ACC112 (cell line): ENCODE data around the gene ASB2.

Source experiments
- H2AFZ ChIP-seq: fragments of 200-600 bp; sonication (generic); one replicate; pipeline ENCODE4 v1.6.0; 2017; ENCODE audit warnings: antibody characterized with exemption, low read length; ENCODE audit not compliant: unreplicated experiment
- H3K27ac ChIP-seq: fragments of 200-600 bp; sonication (generic); 2 replicates; pipeline ENCODE4 v1.5.1; 2014; ENCODE audit warnings: low read depth, mild to moderate bottlenecking, antibody characterized with exemption, low read length, moderate library complexity
- H3K27me3 ChIP-seq: fragments of 200-600 bp; sonication (generic); 2 replicates; pipeline ENCODE4 v1.6.1; 2014; ENCODE audit warnings: mild to moderate bottlenecking, antibody characterized with exemption, low read length, moderate library complexity, mixed read lengths; ENCODE audit not compliant: insufficient read depth
- H3K36me3 ChIP-seq: fragments of 200-600 bp; sonication (generic); 2 replicates; pipeline ENCODE4 v1.6.1; 2016; ENCODE audit warnings: mild to moderate bottlenecking, antibody characterized with exemption, low read length, moderate library complexity, mixed read lengths; ENCODE audit not compliant: insufficient read depth
- H3K4me1 ChIP-seq: fragments of 200-600 bp; sonication (generic); one replicate; pipeline ENCODE4 v1.6.1; 2016; ENCODE audit warnings: low read length, mixed read lengths; ENCODE audit not compliant: insufficient read depth, unreplicated experiment, control insufficient read depth
- H3K4me3 ChIP-seq: fragments of 200-600 bp; sonication (generic); 2 replicates; pipeline ENCODE4 v1.5.1; 2014; ENCODE audit warnings: mild to moderate bottlenecking, low read depth, low read length
- H3K79me2 ChIP-seq: fragments of 200-600 bp; sonication (generic); one replicate; pipeline ENCODE4 v1.6.0; 2016; ENCODE audit warnings: low read length; ENCODE audit not compliant: control insufficient read depth, unreplicated experiment, insufficient read depth

ASB2 gene

DNA sequence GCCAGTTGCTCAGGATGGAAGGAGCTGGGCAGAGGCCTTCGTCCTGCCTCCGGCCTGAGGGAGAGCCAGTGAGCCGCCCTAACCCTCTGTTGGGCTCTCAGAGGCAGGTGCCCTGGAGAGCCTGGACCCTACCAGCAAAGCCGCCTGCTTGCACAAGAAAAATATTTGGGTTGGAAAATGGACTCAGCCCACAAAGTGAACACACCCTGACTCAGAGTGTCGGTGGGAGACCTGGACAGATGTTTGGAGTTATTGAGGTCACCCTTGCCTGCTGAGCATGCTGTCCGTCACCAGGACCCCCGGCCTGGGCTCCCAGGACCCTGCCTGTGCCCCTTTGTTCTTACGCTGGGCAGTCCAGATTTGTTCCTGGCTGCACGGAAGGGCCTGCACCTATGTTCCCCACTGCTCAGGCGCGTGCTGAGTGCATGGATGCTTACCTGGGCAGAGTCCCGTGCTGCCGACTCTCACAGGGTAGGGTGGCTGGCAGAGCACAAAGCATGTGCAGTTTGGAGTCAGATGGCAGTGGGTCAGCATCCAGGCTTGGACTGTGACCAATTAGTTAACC lies 26.8 kb downstream of the ASB2 start:
- Histone ChIP-seq H3K27me3 (no peaks in the 10 kb centered on the region), H3K36me3 (no peaks in the 10 kb centered on the region), H3K4me3 (no peak overlapping the region), H3K27ac (no peak overlapping the region), H3K4me1 (peaks cover 24% of the 10 kb centered on the region), H2AFZ (no peak overlapping the region), H3K79me2 (no peaks in the 10 kb centered on the region)

DNA sequence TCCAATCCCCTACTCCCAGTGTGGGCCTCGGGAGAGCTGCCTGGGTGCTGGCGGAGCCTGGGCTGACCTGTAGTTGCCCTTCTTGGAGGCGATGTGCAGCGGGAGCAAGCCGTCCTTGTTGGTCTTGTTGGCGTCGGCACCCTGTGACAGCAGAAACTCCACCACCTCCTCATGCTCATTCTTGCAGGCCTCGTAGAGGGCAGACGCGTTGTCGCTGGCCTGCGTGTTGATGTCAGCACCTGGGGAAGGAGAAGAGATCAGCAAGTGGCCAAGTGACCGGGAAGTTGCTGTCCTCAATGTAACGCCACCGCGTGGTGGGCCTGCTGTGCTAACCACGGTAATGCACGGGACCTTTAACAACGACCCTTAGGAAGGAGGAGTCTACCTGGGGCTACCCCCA lies 29.1 kb downstream of the ASB2 start:
- H3K79me2 ChIP-seq: no peaks in the 10 kb centered on the region
- no peak overlapping the region for H3K27ac ChIP-seq
- peaks cover 24% of the 10 kb centered on the region for H3K4me1 ChIP-seq
- H2AFZ ChIP-seq: no peak overlapping the region
- no peaks in the 10 kb centered on the region for H3K36me3 ChIP-seq
- H3K27me3 ChIP-seq: no peaks in the 10 kb centered on the region
- H3K4me3 ChIP-seq: no peak overlapping the region

DNA sequence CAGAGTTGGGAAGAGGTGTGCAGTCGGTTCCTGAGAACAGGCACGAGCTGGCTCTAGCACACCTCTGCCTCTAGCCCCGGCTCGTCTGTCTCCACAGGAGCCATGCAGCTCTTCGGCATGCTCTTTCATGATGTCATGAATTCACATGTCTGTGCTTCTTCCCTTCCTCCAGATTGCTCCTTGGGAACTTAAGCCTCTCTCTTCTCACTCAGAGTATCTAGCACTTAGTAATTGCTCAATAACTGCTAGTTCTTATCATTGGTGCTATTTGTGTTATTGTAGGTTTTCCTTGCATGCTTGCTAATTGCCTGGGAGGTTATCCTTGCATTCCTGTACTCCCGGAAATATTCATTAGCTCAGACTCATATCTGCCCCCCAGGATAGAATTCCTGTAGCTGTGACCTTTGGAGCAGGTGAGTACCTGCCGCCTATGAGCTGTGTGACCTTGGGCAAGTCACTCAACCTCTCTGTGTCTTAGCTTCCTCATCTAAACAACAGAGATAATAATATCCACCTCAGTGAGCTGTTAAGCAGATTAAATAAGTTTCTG lies 29.8 kb downstream of the ASB2 start:
- no peak overlapping the region for H3K27ac ChIP-seq
- H3K4me3 ChIP-seq: no peak overlapping the region
- H3K27me3 ChIP-seq: no peaks in the 10 kb centered on the region
- H3K4me1 ChIP-seq: peaks cover 21% of the 10 kb centered on the region
- no peak overlapping the region for H2AFZ ChIP-seq
- H3K36me3 ChIP-seq: no peaks in the 10 kb centered on the region
- no peaks in the 10 kb centered on the region for H3K79me2 ChIP-seq

DNA sequence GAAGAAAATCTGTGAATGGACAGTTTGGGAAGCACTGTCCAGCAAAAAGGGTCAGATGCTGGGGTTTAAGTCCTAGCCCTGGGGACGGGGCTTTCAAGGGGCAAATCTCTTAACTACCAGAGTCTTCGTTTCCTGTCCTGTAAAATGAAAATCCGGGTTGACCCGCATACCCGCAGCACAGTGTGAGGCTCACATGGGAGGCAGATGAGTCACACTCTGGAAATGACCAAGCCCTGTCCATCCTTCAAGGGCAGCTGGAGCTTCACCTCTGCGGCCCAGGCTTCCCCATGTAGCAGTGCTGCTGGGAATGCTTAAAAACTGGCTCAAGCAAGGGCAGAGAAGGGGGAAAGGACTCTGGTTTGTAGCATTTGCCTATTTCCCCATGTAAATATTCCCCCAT lies 30.3 kb downstream of the ASB2 start:
- Histone ChIP-seq H3K4me3 (no peak overlapping the region), H3K27me3 (no peaks in the 10 kb centered on the region), H3K79me2 (no peaks in the 10 kb centered on the region), H2AFZ (no peak overlapping the region), H3K4me1 (peaks cover 20% of the 10 kb centered on the region), H3K27ac (no peak overlapping the region), H3K36me3 (no peaks in the 10 kb centered on the region)

DNA sequence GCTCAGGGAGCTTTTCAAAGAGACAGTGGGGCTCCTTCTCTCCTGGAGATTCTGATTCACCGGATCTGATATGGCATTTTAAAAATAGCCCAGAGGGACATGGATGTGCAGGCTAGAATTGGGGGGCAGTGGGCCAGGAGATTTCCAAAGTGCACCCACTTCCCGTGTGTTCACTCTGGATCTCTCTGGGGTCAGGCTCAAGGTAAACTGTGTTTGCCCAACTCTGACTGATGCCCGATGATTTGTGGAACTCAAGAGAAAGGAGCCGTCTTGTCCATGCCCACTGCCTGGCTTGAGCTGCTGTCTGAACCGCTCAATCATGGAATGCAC lies 31.3 kb downstream of the ASB2 start:
- Histone ChIP-seq H3K4me3 (no peak overlapping the region), H3K36me3 (no peaks in the 10 kb centered on the region), H3K4me1 (peaks cover 18% of the 10 kb centered on the region), H3K27ac (no peak overlapping the region), H2AFZ (no peak overlapping the region), H3K79me2 (no peaks in the 10 kb centered on the region), H3K27me3 (no peaks in the 10 kb centered on the region)

DNA sequence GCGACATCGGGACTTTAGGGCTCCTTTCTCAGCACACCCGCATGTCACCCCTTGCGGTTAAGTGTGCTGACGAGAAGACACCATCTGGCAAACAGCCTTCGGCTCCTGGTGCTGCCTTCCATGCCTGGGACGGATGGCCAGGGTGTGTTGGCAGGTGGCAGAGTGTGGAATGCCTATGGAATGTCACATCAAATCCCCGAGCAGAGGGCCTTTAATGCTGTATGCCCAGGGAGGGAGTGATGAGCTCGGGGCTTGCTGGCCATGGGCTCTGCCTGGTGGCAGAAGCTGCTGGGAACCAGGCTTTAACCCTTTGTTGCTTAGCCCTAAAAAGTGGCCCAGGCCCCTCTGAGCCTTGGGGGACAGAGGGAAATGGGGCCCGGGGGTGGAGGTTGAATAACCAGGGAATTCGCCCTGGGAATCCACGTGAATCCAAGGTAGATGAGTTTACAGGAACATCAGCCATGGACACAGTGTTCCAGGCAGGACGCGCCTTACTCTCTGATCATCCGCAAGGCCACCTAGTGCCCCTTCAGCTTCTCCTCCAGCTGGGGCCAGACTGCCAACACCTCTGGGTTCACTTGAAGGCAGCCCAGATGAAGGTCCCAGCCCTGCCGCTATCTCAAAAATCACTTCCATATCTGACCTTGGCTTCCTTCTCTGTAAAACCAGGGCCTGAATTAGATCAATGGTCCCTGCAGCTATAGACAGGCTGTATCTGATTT lies 31.9 kb downstream of the ASB2 start:
- H3K4me1 ChIP-seq: peaks cover 18% of the 10 kb centered on the region
- H2AFZ ChIP-seq: no peak overlapping the region
- H3K27me3 ChIP-seq: no peaks in the 10 kb centered on the region
- no peak overlapping the region for H3K4me3 ChIP-seq
- H3K36me3 ChIP-seq: no peaks in the 10 kb centered on the region
- H3K79me2 ChIP-seq: no peaks in the 10 kb centered on the region
- H3K27ac ChIP-seq: no peak overlapping the region

DNA sequence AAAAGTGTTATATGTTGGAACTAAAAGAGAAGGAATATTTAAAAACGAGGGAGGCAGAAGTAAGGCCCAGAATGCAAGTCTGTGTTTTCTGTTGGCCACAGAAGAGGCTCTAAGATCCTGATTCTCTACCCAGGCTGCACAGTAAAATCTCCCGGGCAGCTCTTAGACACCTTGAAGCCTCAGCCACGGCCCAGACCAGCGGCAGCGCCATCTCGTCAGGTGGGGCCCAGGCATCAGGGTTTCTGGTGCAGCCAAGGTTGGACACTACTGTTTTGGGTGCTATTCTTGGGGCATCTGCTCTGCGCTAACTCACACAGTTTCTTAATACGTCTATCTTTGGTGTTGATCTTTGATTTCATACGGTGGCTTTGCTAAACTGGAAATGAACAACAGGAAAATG lies 32.4 kb downstream of the ASB2 start:
- Histone ChIP-seq H3K27ac (no peak overlapping the region), H3K4me1 (peaks cover 18% of the 10 kb centered on the region), H3K4me3 (no peak overlapping the region), H2AFZ (no peak overlapping the region), H3K27me3 (peaks cover 5% of the 10 kb centered on the region), H3K79me2 (no peaks in the 10 kb centered on the region), H3K36me3 (no peaks in the 10 kb centered on the region)

DNA sequence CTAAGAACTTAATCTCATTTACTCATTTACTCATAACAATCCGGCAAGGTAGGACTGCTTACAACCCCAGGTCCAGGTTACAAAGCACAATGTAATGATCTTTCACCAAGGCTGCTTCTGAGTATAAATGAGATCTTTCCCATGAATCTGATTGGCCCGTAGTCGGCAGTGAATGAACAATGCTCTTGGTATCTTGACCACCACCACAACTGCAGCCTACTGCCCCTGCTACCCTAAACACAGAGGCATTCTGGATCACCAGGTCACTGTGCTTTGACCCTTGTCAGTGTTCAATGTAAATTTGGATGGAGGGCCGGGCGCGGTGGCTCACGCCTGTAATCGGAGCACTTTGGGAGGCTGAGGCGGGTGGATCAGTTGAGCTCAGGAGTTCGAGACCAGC lies 33.3 kb downstream of the ASB2 start:
- Histone ChIP-seq H3K4me3 (no peak overlapping the region), H3K36me3 (no peaks in the 10 kb centered on the region), H3K4me1 (peaks cover 18% of the 10 kb centered on the region), H3K27ac (no peak overlapping the region), H3K27me3 (peaks cover 13% of the 10 kb centered on the region), H3K79me2 (no peaks in the 10 kb centered on the region), H2AFZ (no peak overlapping the region)

DNA sequence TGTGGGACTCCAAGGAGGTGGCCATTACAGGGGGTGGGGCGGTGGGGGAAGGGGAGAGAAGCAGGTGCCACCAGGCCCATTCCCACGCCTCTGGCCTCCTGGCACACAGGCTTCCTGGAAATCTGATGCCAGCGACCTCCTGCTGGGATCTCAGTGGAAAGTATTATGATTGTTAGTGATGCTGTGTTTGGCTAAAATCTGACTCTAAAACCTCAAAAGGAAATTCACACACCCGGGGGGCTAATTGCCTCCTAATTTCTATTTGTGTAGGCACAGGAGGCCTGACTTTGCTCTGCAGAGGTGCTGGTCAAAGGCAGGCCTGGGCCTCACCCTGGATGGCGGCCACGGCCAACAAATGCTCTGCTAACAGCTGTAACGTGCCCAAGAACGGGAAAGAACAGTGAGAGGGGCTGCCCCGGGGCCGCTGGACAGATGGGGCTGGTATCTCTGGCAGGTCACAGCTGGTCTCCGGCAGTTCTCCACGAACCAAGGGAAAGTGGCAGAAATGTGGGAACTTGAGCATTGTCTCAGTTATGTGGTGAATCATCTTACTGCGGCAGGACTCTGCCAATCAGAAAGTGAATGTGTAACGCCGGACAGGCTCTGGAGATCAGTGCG lies 35.0 kb downstream of the ASB2 start:
- peaks cover 12% of the 10 kb centered on the region for H3K4me1 ChIP-seq
- H3K27me3 ChIP-seq: peaks cover 29% of the 10 kb centered on the region
- H3K27ac ChIP-seq: no peak overlapping the region
- no peak overlapping the region for H2AFZ ChIP-seq
- no peak overlapping the region for H3K4me3 ChIP-seq
- no peaks in the 10 kb centered on the region for H3K79me2 ChIP-seq
- no peaks in the 10 kb centered on the region for H3K36me3 ChIP-seq

DNA sequence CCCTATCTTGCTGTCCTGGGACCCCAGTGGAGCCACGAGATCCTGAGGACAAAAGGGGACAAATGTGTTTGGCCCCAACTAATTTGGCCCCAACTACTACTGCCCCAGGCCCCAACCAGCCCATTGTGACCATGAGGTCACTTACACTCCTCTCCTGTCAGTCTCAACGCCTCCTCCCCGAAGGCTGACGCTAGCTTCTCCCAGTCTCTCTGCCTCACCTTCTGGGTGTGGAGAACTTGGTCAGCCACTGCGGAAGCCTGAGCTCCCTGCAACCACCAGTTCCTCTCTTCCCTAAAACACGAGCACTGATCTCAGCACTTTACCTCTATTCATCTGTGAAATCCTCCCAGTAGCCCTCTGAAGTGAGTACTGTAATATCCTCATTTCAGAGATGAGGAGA lies 35.9 kb downstream of the ASB2 start:
- Histone ChIP-seq H3K4me3 (no peak overlapping the region), H3K4me1 (peaks cover 4% of the 10 kb centered on the region), H3K27ac (no peak overlapping the region), H3K27me3 (peaks cover 30% of the 10 kb centered on the region), H3K36me3 (no peaks in the 10 kb centered on the region), H3K79me2 (no peaks in the 10 kb centered on the region), H2AFZ (no peak overlapping the region)
